SKM-1 treated with dmso at 0.1 percent for 144 hours (cell line): ENCODE results near the gene MRPS23.

ENCODE experiments used
- DNase-seq: peaks from one replicate; lab custom pipeline; 2025; ENCODE audit not compliant: unreplicated experiment; lab: John Stamatoyannopoulos, UW

The MRPS23 gene

DNA sequence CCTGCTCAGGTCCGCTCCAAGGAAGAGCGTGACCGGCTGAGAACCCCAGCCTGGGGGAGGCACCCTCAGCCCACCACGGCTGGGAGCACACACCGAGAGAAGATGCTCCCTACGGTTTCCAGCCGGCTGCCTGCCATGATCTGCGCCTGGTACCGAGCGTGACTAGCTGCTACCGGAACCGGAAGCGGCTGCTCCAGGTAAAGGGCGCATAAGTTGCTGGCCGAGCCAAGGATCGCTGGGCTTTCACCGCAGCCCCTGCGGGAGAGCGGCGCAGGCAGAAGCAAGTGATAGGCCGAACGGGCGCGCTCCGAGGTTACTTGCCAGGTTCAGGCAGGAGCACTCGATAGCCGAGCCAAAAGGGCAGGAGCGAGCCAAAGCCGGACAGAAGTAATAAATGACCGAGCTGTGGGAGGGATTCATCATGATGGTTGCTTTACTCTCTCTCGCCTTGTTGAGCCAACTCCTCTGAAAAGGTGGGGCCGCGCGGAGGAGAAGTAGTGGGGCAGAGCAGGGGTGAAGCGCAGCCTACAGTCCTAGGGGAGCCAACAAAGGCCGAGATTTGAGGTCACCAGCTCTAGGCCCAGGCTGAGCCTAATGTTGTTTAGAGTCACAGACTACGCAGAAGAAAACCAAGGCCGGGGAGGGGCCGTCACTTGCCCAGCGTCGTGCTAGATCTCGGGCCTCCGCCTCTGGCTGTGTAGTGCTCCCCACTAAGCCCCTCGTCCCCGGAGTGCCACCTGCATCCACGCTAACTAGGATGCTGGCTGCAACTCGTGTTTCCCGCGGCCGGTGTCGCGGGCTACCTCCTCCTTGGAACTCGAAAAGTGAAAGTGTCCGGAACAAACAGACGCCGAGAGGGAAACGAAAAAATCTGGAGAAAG lies at the start of gene MRPS23:
Gene MRPS23 (minus strand): TSS at position 171 of the 881 bp plus-strand sequence. CDS start 34 bp downstream, at position 137.
- DNase-seq, result peak; percentile 98

DNA sequence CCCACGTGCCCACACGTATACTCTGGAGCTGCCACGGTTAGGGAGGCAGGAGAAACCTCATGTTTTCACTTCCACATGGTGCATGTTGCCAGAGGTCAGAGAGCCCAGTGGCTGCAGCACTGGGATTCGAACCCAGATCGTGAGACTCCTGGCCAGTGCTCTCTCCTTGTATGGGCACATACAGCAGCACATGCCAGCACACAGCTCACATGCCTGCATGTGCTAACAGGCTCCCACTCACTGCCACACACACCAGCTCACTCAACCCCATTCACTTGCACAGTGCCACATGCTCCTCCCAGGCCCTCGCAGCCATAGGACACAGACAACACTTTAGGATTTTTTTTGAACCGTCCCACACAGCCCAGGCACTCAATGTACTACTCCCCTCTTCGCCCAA lies 49.5 kb upstream of the MRPS23 start:
- DNase-seq, result no peak

DNA sequence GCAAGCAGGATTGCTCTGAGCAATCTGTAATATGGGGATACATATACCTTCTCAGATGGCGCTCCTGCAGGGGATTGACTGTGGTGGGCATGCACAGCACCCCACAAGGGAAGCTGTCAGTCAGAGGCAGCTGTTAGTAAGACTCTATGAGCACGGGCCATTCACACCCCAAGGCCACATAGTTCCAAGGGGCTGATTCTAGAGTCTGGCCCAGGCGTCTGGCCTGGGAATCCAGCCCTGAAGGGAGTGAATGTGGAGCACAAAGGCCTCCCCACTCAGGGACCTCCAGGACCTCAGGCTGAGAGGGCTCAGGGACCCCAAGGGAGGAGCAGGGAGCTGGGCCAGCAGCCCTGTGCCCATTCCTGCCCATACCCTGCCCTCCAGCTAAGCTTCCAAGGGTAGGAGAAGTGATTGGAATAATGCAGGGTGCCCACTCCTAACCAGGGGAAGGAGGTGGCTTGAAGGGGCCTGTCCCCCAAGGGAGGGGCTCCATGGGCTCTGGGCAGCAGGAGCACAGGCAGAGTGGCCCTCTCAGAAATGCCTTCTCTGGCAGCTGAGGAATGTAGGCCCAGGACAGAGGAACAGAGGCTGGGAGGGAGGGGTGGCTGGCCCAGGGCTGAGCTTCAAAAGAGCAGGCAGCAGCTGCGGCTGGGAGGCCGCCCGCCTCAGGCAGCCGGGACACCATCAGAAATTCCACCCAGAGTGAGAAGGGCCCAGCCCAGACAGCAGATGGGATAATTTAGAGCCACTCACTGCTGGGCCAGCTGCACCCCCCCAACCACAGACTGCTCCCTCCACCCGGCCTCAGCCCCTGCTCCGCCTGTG lies 48.9 kb upstream of the MRPS23 start:
- DNase-seq, result no peak

DNA sequence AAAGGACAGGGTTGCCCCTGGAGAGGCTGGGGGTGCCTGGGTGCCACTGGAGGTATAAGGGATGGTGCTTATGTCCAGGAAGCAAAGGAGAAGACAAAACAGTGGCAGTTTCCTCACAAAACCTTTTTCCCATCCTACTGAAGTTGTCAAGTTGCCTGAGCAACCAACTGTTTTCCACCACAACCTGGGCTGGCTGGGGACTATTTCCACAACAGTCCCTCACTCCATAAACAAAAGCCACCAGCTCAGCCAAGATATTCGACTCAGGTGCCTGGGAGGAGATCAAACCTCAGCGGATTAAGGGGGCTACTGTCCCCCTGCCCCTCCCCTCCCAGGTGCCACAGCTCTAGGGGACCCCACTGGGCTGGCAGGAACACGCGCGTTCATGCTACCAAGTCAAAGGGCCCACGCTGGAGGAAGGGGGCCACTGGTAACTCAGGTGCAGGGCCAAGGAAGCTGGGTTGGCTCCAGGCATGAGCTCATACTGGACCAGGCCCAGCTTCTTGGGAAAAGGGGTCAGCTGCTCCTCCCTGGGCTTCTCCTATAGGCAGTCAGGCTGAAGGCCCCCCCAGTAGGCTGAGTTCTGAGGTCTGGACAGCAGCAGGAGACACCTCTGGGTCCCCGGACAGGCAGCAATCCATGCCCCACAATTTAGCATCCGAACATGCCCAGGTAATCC lies 45.7 kb upstream of the MRPS23 start:
- no peak for DNase-seq

DNA sequence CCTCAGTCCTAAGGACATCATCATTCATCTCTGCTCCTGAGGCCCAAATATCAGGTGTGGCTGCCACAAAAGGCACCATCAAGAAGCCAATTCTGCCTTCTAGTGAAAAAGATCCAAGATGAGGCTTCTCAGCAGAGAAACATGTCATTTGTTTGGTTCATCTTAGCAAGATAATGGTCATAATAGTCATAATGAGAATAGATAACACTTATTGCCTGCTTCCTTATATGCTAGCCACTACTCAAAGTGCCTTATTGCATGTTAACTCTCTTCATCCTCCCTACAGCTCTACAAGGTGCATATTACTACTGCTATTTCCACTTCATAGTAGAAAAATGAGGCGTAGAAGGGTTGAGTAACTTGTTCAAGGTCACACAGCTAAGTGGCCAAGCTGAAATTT lies 45.0 kb upstream of the MRPS23 start:
- DNase-seq, result no peak

GRCh38 chr17:57892820-57893595 lies 43.2 kb upstream of the MRPS23 start:
- peak; percentile 99 for DNase-seq

GRCh38 chr17:57892146-57892819 lies 42.4 kb upstream of the MRPS23 start:
- peak; percentile 68 for DNase-seq

- DNase-seq, result no peak
These were observed 41.0 kb upstream of the MRPS23 start for GRCh38 chr17:57890857-57891232.

GRCh38 chr17:57889892-57890856 lies 40.3 kb upstream of the MRPS23 start:
- DNase-seq, result no peak

- no peak for DNase-seq
These were observed 39.4 kb upstream of the MRPS23 start for GRCh38 chr17:57889252-57889651.

GRCh38 chr17:57888311-57889216 lies 38.7 kb upstream of the MRPS23 start:
- no peak for DNase-seq

GRCh38 chr17:57887161-57887560 lies 37.3 kb upstream of the MRPS23 start:
- no peak for DNase-seq

GRCh38 chr17:57886020-57886419 lies 36.2 kb upstream of the MRPS23 start:
- no peak for DNase-seq

- DNase-seq, result no peak
These were observed 35.5 kb upstream of the MRPS23 start for GRCh38 chr17:57885148-57885915.

GRCh38 chr17:57881783-57882351 lies 32.0 kb upstream of the MRPS23 start:
- DNase-seq, result no peak

DNA sequence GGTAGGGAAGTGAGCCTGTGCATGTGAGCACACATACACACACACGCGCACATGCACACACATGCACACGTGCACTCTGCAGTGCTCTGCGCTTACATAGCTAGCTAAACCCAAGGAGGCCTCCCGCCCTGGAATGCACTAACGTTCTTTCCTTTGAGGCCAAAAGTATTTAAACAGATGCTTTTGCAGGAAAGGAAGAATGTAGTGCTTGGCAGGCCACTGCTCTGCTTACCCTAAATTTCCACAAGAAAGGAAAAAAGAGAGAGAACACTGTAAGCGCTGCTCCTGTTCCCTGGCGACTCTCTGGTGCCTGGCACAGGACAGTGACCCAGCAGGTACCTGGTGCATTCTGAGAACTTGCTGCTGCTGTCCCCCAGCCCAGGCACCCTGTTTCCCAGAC lies 31.3 kb upstream of the MRPS23 start:
- no peak for DNase-seq

- no peak for DNase-seq
These were observed 30.2 kb upstream of the MRPS23 start for GRCh38 chr17:57880086-57880456.
